ENCODE results near the gene SLC26A1. TPM values are rescaled to one million over a fixed set of nuclear protein-coding genes. Genes with fewer than 3 reads are reported as not detected.

SLC26A1 gene
- total RNA-seq, 1 experiment from 2014 or later = 1.3 TPM

DNA sequence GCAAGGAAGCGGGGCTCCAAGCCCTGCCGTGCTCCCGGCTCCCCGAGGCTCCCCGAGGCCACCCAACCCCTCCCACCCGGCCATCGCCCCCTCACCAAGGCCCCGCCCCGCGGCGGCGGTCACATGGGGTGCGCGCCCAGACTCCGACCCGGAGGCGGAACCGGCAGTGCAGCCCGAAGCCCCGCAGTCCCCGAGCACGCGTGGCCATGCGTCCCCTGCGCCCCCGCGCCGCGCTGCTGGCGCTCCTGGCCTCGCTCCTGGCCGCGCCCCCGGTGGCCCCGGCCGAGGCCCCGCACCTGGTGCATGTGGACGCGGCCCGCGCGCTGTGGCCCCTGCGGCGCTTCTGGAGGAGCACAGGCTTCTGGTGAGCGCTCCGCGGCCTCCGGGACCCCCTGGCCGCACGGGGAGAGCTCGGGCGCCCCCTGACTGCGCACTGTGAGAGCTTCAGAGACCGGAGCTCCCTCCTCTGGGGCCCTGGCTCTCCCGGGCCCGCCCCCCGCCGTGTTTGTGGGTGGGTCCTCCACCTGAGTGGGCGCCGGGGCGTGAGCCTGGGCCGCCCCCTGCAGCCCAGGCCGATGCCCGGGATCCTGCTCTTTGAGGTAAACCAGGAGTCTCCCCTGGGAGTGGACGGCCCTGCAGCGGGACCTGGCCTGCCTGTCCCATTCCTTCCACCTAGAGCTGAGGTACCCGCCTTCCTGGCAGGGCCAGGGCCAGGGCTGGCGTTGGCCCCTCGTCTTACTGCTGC, 6.2 kb downstream of the SLC26A1 start, which contains the start of gene IDUA:
TSS of gene IDUA (plus strand) at position 166 of the 745 bp plus-strand sequence. CDS start at position 207, 41 bp downstream.
- H2AFZ ChIP-seq = peak within 1 kb of the TSS; percentile 98

DNA sequence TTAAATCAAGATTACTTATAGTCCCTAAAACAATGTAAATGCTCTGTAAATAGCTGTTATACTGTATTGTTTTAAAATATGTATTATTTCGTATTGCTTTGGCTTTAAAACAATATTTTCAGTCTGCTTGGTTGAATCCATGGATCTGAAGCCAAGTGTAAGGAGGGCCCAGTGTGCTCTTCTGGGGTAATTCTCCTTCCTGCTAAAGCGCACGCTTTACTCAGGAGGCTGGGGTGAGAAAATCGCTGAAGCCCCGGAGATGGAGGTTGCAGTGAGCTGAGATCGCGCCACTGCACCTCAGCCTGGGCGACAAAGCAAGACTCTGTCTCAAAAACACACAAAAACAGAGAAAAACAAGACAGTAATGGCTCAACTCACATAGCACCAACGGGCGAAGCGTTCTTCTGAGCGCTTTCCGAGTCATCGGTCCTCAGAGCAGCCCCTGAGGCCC, 6.8 kb downstream of the SLC26A1 start:
- DNase-seq = no peak
- POLR2A ChIA-PET (ENCODE audit: unreplicated experiment) = interaction anchor here (1.0 kb wide), 1 partner anchor 54 kb away, joined by 12 read pairs; the partner anchor contains the start of genes GAK and TMEM175
- BruUV-seq (replicated peaks) = no TSS peak

More for the DNA sequence above, 6.2 kb downstream of the SLC26A1 start, which contains the start of gene IDUA:
- Histone ChIP-seq H3K9me2 (ENCODE audit: insufficient read depth) (no peaks in the 10 kb centered on the region), H4K20me1 (ENCODE audit: insufficient read depth) (peaks cover 5% of the 10 kb centered on the region; the same call in 1 of the 2 replicates), H3K4me2 (peak within 1 kb of the TSS; percentile 99), H3F3A (ENCODE audit: insufficient read depth, low read depth) (peaks cover 21% of the 10 kb centered on the region), H3K4me3 (peak within 1 kb of the TSS; percentile 79), H3K36me3 (ENCODE audit: low read depth) (no peaks in the 10 kb centered on the region), H3K79me2 (ENCODE audit: low read depth) (peaks cover 22% of the 10 kb centered on the region), H3K27ac (peak within 1 kb of the TSS; percentile 35), H3K9me3 (ENCODE audit: insufficient read depth, low read depth) (no peaks in the 10 kb centered on the region), H3K27me3 (ENCODE audit: insufficient read depth, low read depth) (no peaks in the 10 kb centered on the region), H3K4me1 (replicated peaks; ENCODE audit: insufficient read depth) (peaks cover 28% of the 10 kb centered on the region)
- peak; percentile 83 to 89 for DNase-seq
- ChIA-PET POLR2A (ENCODE audit: unreplicated experiment) (interaction anchor here (0.5 to 1.0 kb wide), 3 partner anchors 48 to 377 kb away, joined by 3 to 12 read pairs (median 5); partner anchors contain the start of genes GAK and TMEM175), CTCF (interaction anchor here (0.6 to 1.0 kb wide), 3 partner anchors 57 to 707 kb away, joined by 3 to 4 read pairs (median 3); no protein-coding TSS in a partner anchor)
- intact Hi-C loops (cut with micrococcal nuclease; ENCODE audit: unreplicated experiment) = loop anchor here (2.0 to 10.0 kb wide), 2 partner anchors 54 to 372 kb away; partner anchors contain the start of genes GAK and TMEM175
- no peak for TF ChIP-seq EZH2 (IDR thresholded peaks at IDR 0.05; ENCODE audit: low read depth)
- TF ChIP-seq, protein P1, sequence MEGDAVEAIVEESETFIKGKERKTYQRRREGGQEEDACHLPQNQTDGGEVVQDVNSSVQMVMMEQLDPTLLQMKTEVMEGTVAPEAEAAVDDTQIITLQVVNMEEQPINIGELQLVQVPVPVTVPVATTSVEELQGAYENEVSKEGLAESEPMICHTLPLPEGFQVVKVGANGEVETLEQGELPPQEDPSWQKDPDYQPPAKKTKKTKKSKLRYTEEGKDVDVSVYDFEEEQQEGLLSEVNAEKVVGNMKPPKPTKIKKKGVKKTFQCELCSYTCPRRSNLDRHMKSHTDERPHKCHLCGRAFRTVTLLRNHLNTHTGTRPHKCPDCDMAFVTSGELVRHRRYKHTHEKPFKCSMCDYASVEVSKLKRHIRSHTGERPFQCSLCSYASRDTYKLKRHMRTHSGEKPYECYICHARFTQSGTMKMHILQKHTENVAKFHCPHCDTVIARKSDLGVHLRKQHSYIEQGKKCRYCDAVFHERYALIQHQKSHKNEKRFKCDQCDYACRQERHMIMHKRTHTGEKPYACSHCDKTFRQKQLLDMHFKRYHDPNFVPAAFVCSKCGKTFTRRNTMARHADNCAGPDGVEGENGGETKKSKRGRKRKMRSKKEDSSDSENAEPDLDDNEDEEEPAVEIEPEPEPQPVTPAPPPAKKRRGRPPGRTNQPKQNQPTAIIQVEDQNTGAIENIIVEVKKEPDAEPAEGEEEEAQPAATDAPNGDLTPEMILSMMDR (conservative IDR thresholded peaks at IDR 0.05) = peak; percentile 65
- BruUV-seq (replicated peaks) = TSS peak; percentile 46

More for the DNA sequence above, 6.8 kb downstream of the SLC26A1 start:
- H3K79me2 ChIP-seq (ENCODE audit: low read depth) = peaks cover 22% of the 10 kb centered on the region
- H3K36me3 ChIP-seq (ENCODE audit: low read depth) = no peaks in the 10 kb centered on the region
- TF ChIP-seq EZH2 (IDR thresholded peaks at IDR 0.05; ENCODE audit: low read depth) = no peak
- TF ChIP-seq, protein P1 (conservative IDR thresholded peaks at IDR 0.05) = no peak
- H2AFZ ChIP-seq = peak overlapping the region; percentile 98
- H3K4me2 ChIP-seq = peak overlapping the region; percentile 99
- H3K27me3 ChIP-seq (ENCODE audit: insufficient read depth, low read depth) = no peaks in the 10 kb centered on the region
- peaks cover 28% of the 10 kb centered on the region for H3K4me1 ChIP-seq (replicated peaks; ENCODE audit: insufficient read depth)
- no peaks in the 10 kb centered on the region for H3K9me2 ChIP-seq (ENCODE audit: insufficient read depth)
- peak overlapping the region; percentile 79 for H3K4me3 ChIP-seq
- peak overlapping the region; percentile 35; the same call in 1 of the 2 replicates for H3K27ac ChIP-seq
- peaks cover 5% of the 10 kb centered on the region; the same call in 1 of the 2 replicates for H4K20me1 ChIP-seq (ENCODE audit: insufficient read depth)
- CTCF ChIA-PET = interaction anchor here (0.6 to 1.0 kb wide), 2 partner anchors 56 to 425 kb away, joined by 3 to 4 read pairs; no protein-coding TSS in a partner anchor
- intact Hi-C loops (cut with micrococcal nuclease; ENCODE audit: unreplicated experiment) = loop anchor here (2.0 to 10.0 kb wide), 2 partner anchors 54 to 372 kb away; partner anchors contain the start of genes GAK and TMEM175
- peaks cover 21% of the 10 kb centered on the region for H3F3A ChIP-seq (ENCODE audit: insufficient read depth, low read depth)
- no peaks in the 10 kb centered on the region for H3K9me3 ChIP-seq (ENCODE audit: insufficient read depth, low read depth)
